HG02798 (cell line): ENCODE results near the gene MAT2B.

Experiments used
- ATAC-seq: cut with Tn5 transposase; IDR thresholded peaks from one replicate; pipeline ENCODE4 v1.9.1; 2021; ENCODE audit warnings: mild to moderate bottlenecking; ENCODE audit not compliant: unreplicated experiment, poor library complexity

Gene MAT2B

DNA sequence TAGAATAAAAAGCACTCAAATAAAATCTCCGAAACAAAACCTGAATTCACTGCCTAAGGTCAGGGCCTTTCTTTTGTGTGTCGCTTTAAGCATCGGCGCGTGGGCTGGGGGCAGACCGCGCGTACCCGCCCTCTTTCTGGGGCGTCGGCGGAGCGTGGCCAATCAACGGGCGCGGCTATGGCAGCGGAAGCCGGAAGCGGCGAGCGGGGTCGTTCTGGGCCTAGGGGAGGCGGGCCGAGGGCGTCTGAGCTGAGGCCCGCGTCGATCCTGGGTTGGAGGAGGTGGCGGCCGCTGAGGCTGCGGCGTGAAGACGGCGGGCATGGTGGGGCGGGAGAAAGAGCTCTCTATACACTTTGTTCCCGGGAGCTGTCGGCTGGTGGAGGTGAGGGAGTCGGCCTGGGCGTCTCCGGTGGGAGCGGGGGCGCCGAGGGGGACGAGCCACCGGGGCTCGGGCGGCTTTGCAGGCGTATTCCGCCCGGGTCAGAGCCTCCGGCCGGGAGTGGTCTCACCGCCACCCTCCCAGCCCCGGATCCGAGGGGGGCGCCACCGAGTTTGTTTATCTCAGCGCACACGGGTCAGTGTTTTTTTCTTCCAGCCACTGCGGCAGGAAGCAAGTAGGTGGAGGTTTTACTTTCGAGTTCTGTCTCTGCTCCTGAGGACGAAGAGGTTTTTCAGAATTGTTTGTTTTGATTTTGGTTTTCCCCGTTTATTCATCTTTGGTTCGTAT, at the start of gene MAT2B:
Gene MAT2B, plus strand, starts transcription at position 252 of the 727 bp plus-strand sequence. Its CDS starts 68 bp downstream, at position 320.
- ATAC-seq = peak; percentile 92

DNA sequence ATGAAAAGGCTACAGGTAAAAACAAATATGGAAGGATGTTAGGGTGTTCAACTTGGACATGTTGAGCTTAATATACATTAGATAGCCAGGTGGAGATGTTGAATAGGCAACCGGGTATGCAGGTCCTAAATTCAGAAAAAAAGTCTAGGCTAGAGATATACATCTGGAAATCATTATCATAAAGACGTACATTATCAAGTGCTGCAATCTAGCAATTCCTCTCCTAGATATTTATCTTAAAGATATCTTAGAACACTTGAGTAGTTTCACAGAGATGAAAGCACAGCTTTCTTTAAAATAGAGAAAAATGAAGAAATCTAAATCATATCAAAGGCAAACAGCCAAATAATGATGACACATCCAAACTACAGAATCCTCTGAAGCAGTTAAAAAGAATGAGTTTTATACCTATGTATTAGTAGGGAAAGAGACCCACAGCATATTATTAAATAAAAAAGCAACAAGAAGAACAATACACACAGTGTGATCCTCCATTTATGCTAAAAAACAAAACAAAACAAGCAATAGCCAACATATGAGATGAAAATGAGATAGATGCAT, 49.3 kb upstream of the MAT2B start:
- no peak for ATAC-seq

DNA sequence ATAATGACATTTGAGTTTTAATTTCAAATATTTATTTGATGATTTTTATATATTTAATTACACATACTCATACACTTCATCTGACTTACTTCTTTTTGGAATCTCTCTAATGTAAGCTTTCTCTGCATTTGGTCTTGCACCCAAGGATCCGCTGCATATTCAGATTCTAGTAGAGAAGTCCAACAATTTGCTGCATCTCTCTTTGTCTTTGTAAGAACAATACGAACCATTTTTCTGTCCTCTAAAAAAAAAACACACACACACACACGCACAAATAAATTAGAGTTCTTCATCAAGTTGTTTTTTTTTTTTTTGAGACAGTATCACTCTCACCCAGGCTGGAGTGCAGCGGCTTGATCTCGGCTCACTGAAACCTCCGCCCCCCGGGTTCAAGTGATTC, 48.6 kb upstream of the MAT2B start:
- no peak for ATAC-seq

DNA sequence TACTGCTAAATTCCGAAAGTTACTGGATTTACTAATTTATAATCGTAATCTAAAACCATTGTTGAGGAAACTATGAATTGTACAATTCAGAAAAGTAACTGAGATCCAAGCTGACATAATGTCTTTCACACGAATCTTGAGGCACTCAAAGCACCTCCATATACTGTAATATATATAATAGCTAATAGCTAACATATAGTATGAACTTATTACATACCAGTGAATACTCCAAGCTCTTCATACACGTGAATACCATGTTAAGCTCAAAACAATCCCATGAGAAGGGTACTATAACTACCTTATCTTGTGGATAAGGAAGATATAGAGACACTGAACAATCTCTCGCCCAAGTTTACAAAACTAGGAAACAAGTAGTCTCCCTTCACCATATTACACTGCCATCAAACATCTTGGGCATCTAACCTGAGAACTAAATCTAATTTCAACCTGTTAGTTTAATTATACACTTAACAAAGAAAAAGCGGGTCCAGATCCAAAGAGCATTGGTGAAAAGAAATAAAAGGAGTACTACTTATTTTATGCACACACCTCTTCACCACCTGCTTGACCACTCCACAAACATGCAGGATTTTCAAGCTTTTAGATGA, 46.5 kb upstream of the MAT2B start:
- ATAC-seq = no peak

DNA sequence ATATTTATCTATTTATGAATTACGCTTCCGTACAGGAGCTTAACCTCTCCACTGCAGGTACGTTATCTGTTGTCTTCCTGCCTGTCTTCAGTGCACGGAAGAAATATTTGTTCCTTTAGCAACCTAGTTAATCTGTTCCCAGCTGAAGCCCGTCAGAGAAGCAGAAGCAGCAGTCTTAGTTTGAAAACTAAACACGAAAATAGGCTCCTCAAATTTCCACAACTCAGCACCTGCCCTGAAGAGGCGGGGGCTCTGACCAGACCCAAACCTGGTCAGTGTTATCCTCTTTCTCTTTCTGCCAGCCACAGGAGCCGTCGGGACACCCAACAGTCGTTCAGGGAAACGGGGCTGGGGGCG, 46.0 kb upstream of the MAT2B start:
- ATAC-seq = peak; percentile 8

DNA sequence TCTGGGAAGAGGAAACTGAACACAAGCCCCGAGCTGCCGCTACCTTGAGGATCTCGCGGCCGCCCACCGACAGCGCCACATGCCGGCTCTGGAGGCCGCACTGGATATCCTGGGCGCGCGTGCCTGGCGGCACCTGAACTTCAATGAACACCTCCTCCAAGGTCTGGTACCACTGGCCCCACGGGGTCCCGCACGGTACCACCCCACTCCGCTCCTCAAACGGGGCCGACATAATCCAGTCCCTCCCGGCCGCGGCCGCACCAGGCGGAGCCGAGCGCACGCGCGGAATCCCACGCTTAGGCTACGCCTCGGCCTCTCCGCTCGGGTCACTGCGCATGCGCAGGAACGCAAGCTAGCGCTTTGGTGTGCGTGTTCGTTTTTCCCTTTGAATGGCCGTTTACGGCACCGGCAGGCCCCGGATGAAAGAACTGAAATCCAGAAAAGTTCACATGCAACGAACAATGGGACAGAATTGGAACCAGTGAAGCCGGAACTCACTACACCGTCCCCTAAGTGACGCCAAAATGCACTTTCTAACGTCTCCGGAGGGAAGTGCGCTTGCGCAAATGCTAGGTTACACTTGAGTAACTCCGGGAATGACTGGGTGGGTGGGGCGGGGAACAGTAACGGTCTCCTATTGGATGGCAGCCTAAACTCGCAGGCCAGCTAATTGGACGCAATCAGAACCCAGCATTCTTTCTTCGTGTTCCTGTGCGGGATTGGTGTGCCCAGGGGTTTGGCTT, 45.4 kb upstream of the MAT2B start, which contains the start of gene NUDCD2:
Gene NUDCD2, minus strand, starts transcription at position 284 of the 743 bp plus-strand sequence. Its CDS starts 52 bp downstream, at position 232.
- peak; percentile 84 for ATAC-seq

DNA sequence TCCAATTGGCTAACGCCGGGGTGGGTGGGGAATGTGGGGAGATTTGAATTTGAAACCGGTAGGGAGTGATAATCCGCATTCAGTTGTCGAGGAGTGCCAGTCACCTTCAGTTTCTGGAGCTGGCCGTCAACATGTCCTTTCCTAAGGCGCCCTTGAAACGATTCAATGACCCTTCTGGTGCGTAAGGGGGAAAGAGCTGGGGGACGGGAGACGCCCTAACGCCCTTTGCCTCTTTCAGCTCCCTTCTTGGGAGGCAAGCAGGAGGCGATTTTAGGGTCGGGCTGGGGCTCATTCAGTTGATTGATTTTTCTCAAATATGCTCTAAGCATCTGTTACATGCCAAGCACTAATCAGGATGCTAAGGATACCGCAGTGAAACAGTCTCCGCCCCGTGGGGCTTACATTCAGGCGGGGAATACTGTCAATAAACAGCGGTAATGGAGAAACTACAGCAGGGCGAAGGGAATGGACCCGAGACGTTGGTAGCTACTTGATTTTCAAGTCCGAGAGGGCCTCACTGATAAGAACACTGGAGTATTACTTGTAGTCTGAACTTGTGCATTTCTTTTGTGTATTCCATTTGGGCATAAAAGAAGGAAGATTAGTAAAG, 44.8 kb upstream of the MAT2B start, which contains the start of gene HMMR:
Gene HMMR, plus strand, starts transcription at position 71 of the 610 bp plus-strand sequence. Its CDS starts 61 bp downstream, at position 132.
- ATAC-seq = no peak

DNA sequence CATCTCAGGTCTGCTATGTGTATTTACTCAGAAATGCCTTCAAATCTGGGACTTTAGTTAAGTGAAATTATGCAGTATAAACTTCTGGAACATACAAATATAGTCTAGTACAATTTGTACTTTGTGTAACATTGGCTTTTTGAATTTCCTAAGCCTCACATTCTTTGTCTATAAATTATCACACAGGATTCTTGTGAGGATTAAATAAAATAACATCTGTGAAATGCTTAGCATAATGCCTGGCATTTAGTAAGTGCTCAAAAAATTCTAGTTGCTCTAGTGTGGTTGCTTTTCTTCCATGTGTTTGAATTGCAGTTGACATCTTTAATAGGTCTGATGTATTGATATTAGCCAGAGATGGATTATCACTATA, 42.4 kb upstream of the MAT2B start:
- ATAC-seq = no peak

DNA sequence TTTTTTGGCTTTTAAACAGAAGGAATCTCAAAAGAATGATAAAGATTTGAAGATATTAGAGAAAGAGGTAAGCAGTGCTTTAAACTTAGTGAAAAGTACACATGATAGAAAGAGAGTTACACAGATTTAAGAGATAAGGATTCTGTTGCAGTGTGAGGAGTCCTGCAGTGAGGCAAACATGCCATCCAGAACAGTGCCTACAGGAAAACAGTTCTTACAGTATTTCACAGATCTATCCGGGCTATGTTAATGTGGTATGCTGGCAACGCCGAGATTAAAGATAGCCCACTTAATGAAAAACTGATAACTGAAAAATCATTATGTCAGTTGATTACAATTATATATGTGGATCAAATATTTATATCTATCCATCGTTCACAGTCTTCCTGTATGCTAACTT, 37.7 kb upstream of the MAT2B start:
- ATAC-seq = no peak

DNA sequence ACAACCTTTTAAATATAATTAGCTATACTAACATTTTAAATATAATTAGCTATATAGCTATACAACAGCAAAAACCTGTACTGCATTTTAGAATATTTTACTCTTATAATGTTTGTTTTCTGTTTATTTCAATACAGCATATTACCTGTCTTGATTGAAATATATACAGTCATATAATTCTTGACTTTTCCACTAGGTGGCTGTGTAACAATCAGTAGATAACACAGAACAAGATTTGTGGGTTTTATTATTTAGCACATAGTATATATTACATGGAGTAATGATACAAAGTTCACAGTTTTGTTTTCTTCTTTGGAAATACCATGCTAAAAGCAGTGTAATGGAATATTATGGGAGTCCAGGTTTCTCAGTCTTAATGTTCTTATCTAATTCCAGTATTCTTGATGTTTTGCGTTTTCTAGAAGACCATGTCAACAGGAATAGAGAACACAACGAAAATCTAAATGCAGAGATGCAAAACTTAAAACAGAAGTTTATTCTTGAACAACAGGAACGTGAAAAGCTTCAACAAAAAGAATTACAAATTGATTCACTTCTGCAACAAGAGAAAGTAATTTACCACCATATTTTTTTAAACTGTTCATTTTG, 31.7 kb upstream of the MAT2B start:
- peak; percentile 61 for ATAC-seq

DNA sequence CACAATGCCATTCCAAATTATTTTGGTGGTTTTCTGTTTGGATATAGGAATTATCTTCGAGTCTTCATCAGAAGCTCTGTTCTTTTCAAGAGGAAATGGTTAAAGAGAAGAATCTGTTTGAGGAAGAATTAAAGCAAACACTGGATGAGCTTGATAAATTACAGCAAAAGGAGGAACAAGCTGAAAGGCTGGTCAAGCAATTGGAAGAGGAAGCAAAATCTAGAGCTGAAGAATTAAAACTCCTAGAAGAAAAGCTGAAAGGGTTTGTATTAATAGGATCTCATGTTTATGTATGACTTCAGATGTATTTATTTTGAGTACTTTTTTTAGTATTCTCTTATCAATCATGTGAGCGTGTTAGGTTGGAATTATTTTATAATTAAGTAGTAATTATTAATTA, 30.0 kb upstream of the MAT2B start:
- ATAC-seq = no peak

DNA sequence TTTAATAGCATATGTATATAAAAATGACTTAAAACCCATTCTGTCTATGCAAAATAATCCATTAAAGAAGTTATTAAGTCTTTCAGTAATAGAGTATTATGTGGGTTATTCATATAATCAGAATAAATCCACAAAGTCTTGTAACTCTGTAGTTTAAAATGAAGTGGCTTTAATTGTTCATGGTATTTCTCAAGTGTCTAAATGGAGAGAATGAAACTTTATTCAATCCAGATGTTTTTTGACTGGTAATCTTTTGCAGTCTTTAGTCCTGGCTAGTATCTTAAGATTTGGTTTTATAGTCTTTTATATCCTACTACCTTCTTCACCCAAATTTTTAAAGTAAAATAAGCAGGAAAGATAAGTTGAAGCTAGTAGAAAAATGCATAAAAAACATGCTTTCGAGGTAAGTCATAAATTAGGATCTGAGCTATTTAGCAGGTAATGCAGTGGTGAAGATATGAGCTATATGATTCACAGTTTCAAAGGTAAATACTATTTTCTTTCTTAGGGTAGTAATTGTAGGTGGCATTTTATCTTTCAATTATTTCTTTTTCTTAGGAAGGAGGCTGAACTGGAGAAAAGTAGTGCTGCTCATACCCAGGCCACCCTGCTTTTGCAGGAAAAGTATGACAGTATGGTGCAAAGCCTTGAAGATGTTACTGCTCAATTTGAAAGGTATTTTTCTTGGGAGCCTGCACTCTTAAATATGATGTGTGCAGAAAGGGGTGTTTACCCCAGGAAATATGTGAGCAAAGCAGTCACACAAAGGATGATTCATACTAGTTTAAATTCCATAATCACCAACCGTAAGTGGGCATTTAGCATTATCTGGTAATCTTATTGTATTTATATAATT, 27.1 kb upstream of the MAT2B start:
- no peak for ATAC-seq

DNA sequence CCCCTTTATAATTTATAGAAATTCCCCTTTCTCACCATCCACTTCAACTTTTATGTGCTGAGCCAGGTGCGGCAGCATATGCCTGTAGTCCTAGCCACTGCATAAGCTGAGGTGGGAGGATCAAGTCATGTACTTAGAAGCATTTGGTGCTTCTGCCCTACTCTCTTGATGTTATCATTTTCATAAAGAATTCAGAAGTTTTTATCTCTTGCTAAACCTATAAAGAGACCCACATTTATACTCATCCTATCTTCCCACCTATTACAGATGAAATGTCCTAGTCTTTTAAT, 26.5 kb upstream of the MAT2B start:
- ATAC-seq = no peak

DNA sequence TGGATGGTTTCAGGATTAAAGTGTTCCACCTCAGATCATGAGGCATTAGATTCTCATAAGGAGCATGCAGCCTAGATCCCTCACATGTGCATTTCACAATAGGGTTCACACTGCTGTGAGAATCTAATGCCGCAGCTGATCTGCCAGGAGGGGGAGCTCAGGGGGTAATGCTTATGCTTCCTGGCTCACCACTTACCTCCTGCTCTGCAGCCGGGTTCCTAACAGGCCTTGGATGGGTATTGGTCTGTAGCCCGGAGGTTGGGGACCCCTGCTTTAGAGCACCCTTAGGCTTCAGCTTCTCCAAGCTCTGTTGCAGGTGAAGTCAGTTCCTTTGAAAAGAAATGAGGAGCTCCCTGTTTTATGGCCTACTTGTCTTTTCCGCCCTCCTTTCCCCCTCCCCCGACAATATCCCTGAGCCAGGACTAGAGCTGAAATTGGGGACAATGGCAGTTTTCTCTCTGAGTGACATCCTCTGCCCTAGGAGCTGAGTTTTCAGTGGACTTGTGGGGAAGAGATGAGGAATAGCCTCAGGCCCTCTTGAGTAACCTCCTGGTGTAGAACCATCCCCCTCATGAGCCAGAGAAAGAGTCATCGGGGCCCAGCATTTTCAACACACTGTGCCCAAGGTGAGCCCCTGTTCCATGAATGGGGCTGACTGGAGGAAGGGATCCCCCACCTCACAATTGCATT, 16.2 kb upstream of the MAT2B start:
- ATAC-seq = no peak

DNA sequence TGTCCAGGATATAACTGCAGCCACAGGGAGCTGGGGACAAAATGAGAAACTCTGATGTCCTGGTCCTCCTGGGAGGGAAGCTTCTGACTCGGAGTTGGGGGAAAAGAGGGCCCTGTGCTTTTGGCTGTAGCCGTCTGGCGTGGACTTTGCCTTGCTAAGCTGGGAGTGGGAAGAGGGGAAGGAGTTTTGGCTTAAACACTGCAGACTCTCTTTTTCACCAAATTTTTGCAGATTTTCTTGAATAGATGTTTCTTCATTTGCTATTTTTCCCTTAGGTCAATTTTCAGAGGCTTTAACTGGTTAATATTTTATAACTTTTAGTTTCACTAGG, 15.7 kb upstream of the MAT2B start:
- ATAC-seq = no peak

DNA sequence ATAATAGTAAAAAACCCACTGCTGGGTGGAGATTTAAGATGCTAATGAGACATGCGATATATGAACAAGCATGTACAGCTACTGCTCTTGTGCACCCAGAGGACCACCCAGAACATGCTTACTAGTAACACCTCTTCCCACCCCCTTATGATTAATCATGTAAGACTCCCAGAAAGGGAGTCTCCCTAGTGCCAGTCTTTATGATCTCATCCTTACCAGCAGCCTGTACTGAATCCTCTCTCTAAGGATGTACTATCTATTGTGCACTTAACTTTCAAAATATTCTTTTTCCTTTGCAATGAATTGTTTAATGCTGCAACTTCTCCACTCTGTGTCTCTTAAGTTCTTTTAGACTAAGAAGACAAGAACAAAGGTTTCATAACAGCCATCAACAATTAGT, 9.1 kb upstream of the MAT2B start:
- no peak for ATAC-seq

DNA sequence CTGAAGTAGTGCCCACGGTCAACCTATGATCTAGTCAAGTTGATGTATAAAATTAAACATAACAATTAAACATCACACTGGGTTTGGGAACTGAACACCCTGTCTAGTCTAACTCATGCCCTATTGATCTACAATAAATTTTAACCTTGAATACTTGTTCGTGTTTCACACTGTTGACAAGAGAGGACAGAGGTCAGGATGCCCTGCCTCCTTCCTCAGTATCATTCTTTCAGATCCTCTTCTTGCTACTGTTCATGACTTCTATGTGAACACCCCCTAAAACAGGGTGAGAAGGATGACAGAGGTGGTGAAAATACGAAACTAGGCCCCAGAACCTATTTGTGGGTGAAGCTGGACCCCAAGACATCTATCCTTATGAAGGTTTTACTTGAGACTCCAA, 8.1 kb upstream of the MAT2B start:
- ATAC-seq = peak; percentile 55

DNA sequence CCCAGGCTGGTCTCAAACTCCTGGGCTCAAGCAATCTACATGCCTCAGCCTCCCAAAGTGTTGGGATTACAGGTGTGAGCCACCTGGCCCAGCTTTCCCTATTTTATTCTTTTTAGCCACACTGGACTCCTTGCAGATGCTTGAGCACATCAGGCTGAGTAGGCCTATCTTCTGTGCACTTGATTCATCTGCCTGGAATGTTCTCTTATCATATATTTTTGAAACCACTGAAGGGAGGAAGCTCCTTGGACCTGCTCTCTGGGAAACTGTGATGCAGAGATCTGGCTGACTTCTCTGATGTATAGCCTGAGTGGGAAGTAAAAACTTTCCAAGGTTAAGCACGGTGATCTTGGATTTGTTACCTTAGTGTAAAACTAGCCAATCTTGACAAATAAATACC, 6.5 kb upstream of the MAT2B start:
- no peak for ATAC-seq

DNA sequence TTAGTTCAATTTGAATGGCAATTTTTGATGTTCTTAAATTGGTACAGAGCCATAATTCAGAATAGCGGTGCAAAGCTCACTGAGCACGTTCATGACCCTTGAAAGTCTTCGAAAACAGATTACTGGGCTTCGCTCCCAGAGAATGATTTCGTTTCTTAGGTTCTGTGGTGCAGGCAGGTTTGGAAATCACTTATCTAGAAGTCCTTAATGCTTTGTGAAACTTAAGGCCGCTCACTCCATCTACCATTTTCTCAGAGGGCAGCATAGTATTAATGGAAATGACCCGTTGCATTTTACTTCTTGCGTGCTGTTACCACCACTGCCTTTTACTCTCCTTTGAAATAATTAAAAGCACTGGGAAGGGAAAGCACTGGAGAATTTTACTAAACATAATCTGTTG, 2.9 kb upstream of the MAT2B start:
- ATAC-seq = no peak
